ENCODE results near the gene KCNJ12.

The KCNJ12 gene

GRCh38 chr17:21462237-21462636 lies 86.1 kb downstream of the KCNJ12 start:
- DNase-seq (ENCODE audit: low spot score): no peak
- ChIA-PET CTCF (no interaction called here), POLR2A (ENCODE audit: low non-redundant PET) (no interaction called here)
- H3K27ac ChIP-seq: no peak overlapping the region
- TF ChIP-seq CTCF (conservative IDR thresholded peaks at IDR 0.05; ENCODE audit: low read depth): no peak

GRCh38 chr17:21463204-21463661 lies 87.1 kb downstream of the KCNJ12 start:
- no peak for TF ChIP-seq CTCF (conservative IDR thresholded peaks at IDR 0.05; ENCODE audit: low read depth)
- no peak for DNase-seq (ENCODE audit: low spot score)
- H3K27ac ChIP-seq: no peak overlapping the region
- POLR2A ChIA-PET (ENCODE audit: low non-redundant PET): no interaction called here
- CTCF ChIA-PET: no interaction called here

- POLR2A ChIA-PET (ENCODE audit: low non-redundant PET): no interaction called here
- DNase-seq (ENCODE audit: low spot score): no peak
- H3K27ac ChIP-seq: no peak overlapping the region
- TF ChIP-seq CTCF (conservative IDR thresholded peaks at IDR 0.05; ENCODE audit: low read depth): no peak
- CTCF ChIA-PET: interaction anchor here (0.6 to 0.8 kb wide), 2 partner anchors 10 to 87 kb away, joined by 3 to 4 read pairs; no protein-coding TSS in a partner anchor
These were observed 87.7 kb downstream of the KCNJ12 start for GRCh38 chr17:21463779-21464407.

GRCh38 chr17:21464611-21465021 lies 88.5 kb downstream of the KCNJ12 start:
- TF ChIP-seq CTCF (conservative IDR thresholded peaks at IDR 0.05; ENCODE audit: low read depth): no peak
- POLR2A ChIA-PET (ENCODE audit: low non-redundant PET): no interaction called here
- no peak overlapping the region for H3K27ac ChIP-seq
- CTCF ChIA-PET: interaction anchor here (0.6 to 0.9 kb wide), 2 partner anchors 66 to 88 kb away, joined by 3 to 4 read pairs; no protein-coding TSS in a partner anchor
- no peak for DNase-seq (ENCODE audit: low spot score)

GRCh38 chr17:21466550-21466949 lies 90.4 kb downstream of the KCNJ12 start:
- TF ChIP-seq CTCF (conservative IDR thresholded peaks at IDR 0.05; ENCODE audit: low read depth): no peak
- ChIA-PET POLR2A (ENCODE audit: low non-redundant PET) (no interaction called here), CTCF (no interaction called here)
- DNase-seq (ENCODE audit: low spot score): no peak
- no peak overlapping the region for H3K27ac ChIP-seq

- POLR2A ChIA-PET (ENCODE audit: low non-redundant PET): no interaction called here
- CTCF ChIA-PET: no interaction called here
- no peak overlapping the region for H3K27ac ChIP-seq
- no peak for TF ChIP-seq CTCF (conservative IDR thresholded peaks at IDR 0.05; ENCODE audit: low read depth)
- DNase-seq (ENCODE audit: low spot score): no peak
These were observed 91.0 kb downstream of the KCNJ12 start for GRCh38 chr17:21467196-21467595.

Measured in RWPE1 (cell line).